Left lobe of liver (tissue), 2 donors: ENCODE results near the gene PBXIP1. TPM values are rescaled to one million over a fixed set of nuclear protein-coding genes. Genes with fewer than 3 reads are reported as not detected.

Experiments used
- ATAC-seq: fragments of 200-7000 bp; cut with Tn5 transposase; one replicate; pipeline ENCODE4 v1.9.1; 2020; ENCODE audit warnings: mild to moderate bottlenecking, moderate library complexity
- DNase-seq: peaks from one replicate; pipeline ENCODE4 v3.0.0-alpha.2; 2020; ENCODE audit warnings: low spot score
- total RNA-seq: library from RNA; stranded (reverse); gene quantifications from one replicate; pipeline ENCODE4 v1.2.1, GENCODE V29; 2021
- donor health status: DM: no; HTN: no; CAD: no; lungs with moderate emphysema.
- donor health status: DM: no; HTN: yes; CAD: no.

Gene PBXIP1, protein sequence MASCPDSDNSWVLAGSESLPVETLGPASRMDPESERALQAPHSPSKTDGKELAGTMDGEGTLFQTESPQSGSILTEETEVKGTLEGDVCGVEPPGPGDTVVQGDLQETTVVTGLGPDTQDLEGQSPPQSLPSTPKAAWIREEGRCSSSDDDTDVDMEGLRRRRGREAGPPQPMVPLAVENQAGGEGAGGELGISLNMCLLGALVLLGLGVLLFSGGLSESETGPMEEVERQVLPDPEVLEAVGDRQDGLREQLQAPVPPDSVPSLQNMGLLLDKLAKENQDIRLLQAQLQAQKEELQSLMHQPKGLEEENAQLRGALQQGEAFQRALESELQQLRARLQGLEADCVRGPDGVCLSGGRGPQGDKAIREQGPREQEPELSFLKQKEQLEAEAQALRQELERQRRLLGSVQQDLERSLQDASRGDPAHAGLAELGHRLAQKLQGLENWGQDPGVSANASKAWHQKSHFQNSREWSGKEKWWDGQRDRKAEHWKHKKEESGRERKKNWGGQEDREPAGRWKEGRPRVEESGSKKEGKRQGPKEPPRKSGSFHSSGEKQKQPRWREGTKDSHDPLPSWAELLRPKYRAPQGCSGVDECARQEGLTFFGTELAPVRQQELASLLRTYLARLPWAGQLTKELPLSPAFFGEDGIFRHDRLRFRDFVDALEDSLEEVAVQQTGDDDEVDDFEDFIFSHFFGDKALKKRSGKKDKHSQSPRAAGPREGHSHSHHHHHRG
- total RNA-seq = 21.3 TPM

DNA sequence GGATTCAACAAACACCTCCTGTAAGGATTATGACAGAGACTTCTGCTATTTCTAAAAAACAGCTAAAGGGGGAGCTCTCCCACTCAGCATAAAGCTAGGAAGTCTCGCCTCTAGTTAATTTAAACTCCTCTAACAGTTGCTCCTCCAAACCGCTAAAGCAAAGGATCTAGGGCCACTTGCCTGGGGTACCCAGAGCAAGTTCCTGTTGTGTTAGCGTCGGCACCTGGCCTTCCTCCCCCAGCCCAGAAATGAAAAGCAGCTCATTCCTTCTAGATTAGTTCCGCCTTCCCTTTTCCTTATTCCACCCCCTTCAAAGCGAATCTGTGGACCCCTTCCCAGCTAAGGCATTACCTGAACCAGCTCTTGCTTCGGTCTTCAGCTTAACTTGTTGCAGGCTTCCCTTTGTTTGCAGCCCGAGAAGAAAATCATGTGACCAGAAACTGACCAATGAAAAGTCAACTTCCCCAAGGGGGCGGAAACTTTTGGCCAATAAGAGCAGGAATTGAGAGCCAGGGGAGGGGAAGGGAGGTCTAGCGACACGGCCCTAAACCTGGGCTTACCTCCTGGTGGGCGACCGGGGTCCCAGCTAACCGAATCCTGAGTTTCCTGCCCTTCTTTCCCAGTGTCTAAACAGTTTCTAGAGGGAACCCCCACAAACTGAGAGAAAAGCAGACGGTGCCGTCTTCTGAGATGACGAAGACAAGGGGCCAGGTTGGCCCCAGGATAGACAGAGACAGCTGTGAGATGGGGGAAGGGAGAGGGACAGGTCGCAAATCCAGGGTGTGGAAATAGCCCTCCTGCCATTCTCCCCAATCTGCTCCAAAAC lies at the start of gene PBXIP1:
PBXIP1 (minus strand) TSS at position 382 of the 826 bp plus-strand sequence. CDS start 2,378 bp downstream, outside the sequence.
- peak; percentile 87 for DNase-seq
- peak; percentile 91 for ATAC-seq

DNA sequence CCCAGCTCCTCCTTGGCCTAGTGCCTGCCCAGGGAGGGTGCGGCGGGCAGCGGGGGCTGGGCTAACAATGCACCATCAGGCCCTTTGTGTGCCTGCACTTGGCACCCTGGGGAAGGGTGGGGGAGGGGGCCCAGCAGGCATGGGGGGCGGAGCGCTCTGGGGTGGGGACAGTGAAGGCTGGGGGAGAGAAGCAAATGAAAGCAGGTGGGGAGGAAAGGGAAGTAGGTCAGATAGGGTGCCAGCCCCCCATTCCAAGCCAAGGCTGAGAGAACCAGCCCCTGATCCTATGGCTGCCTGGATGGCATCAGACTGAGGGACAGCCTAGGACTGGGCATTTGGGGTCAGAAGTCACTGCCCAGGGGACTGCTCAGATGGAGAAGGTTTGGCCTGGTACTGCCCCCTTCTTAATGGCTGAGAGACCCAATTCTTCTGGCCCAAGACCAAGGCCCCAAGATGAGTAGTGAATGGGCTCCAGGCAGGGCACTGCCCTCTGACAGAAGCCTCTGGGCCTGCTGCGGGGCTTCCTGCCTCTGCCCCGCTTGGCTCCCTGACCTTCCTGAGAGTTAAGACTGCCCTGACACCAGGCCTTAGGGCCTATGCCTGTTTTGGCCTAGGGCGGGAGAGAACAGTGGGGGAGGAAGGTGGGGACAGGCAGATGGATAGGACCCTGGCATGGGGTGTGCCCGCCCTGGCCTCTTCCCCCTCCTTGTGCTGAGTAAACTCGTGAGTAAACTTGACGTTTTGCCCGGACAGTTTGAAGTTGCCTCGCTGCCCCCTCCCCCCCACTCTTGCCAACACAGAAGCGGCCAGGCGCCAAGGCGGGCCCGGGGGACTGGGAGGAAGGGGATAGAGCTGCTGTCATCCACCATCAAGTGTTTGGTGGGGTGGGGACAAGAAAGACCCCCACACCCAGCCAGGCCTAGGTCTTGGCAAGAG lies 49.4 kb upstream of the PBXIP1 start:
- peak; percentile 44 for ATAC-seq
- peak; percentile 92 for DNase-seq

DNA sequence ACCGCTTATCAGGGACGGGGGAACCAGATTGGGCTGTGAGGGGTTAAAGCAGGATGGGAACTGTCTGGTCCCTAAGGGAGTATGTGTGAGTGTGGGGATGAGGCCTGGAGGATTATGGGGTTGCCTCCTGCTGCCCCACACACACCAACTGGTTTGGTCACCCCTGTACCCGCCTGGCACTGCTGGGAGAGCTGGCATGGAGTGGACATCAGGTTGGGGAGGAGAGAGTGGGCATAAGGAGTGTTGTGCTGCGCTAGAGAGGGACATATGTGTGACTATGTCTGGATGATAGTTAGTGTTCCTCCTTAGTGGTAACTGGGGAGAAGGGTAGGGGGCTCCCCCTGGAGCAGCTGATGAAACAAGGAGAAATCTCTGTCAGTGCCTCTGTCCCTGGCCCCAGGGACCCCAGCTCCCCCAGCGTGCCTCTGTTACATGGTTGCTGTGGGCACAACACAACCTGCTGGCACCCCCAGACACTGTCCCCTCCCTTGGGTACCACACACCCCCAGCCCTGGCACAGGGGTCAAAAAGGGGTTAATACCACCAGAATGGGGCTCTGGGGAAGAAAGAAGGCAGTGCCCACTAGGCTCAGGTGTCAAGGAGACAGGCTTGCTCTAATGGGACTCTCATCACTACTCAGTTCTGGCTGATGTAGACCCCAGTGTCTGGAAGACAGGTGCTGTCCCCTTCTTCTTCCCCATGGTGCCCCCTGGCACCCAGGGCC lies 48.6 kb upstream of the PBXIP1 start:
- ATAC-seq = no peak
- no peak for DNase-seq

DNA sequence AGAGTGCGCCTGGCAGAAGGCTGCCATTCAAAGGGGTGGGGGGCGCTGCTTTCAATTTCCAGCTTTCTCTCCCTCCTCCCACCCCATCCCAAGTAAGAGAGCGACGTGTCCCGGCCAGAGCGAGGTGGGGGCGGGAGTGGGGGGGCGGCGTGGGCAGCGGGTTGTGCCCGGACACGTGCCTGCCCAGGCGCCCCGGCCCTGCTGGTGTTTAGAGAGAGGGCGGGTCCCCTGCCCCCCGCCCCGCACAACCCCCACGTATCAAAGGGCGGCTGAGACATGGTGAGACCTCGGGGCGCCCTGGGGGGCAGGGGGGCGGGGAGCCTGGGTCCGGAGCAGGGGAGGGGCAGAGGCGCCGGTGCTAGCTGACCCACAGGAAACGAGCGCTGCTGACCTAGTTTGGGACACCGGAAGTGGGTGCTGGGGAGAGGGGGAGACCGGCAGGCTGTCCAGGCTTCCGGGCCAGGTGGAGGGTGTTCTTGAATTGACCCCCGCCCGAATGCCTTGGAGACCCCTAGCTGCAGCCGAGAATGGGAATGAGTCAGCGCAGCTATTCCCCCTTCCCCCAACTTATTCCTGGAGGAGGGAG lies 48.0 kb upstream of the PBXIP1 start:
- ATAC-seq (peak; percentile 21), DNase-seq (peak; percentile 90)

DNA sequence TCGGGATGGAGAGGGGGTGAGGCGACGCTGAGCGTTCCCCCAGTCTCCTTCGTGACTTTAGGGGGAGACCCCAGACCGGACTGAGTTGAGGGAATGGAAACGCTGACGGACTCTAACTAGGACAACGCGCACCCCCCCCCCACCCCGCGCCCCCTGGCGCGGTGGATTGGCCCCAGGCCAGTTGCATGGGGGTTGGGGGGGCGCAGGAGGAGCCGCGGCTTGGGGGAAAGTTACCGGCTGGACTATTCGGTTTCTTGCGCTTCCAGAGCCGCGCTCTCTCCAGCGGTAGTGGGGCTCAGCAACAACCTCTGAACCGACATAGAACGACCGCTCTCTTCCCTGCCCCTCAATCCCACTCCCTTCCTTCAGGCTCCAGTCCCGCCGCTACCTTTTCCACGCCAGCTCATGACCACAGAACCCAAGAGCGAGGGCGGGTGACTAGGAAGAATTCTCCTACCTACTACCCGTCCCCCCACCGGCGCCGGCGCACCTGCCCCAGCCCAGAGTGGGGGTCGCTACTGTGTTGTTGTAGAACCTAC lies 47.4 kb upstream of the PBXIP1 start:
- ATAC-seq = no peak

DNA sequence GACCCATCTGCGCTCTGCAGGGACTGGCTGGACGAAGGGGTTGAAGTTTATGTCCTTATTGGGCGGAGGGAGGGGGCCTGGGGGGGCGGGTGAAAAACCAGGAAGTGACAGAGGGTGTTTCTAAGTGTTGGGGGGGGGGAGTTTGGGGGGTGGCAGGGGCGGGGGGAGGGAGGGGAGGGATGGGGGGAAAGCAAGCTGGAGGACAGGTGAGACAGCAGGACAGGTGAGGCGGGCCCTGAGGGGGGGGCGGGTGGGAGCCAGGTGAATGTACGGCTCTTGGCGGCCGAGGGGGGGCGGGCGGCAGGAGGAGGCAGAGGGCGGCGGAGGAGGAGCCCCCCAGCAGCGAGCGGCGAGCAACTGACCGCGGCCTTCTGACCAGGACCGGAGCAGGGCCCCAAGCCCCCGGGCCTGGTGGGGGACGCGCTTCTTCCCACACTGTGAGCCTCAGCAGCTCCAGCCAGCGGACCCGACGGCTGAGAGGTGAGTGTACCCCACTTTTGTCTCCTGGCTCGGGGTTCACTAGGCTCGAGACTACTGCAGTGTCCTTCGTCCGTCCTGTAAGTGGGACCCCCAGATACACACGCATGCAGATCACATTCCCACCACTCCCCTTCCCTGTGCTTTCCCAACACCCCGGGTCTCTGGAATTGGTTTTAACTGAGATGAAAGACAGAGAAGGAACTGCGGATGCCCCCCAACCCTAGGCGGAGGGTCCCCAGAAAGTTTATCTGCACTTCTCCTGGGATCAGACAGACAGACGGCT lies 46.7 kb upstream of the PBXIP1 start, which contains the start of gene ZBTB7B:
ZBTB7B (plus strand) TSS at position 339 of the 763 bp plus-strand sequence. CDS start 11,859 bp downstream, outside the sequence.
- DNase-seq (peak; percentile 63), ATAC-seq (peak; percentile 2)

More for the DNA sequence above, 47.4 kb upstream of the PBXIP1 start:
- DNase-seq = peak; percentile 59

DNA sequence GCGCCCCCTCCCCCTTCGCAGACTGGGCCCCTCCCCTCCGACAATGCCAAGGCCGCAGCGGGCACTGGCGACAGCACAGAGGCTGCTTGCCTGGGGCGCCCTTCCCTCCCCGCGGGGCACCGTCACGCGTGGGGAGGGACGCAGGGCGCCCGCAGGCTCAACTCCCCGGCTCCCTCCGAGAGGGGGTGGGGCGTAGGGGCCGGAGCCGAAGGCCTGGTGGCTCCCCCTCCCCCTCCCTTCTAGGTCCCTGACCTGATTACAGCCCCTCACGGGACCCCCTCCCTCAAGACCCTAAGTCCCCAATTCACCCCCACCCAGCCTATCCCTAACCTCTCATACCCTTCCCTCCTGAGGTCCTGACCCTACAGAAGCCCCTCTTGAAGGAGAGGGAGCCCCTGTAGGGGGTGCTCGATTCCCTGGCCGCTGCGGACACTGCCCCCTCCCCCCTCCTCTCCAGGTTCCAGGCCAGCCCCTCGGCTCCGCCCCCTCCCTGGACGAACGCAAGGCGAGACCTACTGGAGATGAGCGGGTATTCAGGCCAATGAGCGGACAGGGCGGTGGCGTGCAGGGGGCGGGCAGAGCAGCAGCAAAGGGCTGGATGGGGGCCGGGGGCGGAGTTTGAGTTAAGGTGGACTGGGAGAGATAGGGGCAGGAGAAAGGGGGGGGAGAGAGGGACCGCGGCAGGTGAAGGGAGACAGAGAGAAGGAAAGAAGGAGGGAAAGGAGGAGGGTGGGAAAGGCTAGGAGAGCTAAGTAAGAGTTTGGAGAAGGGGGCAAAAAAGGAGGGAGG lies 46.0 kb upstream of the PBXIP1 start:
- DNase-seq = peak; percentile 100
- ATAC-seq = peak; percentile 66

DNA sequence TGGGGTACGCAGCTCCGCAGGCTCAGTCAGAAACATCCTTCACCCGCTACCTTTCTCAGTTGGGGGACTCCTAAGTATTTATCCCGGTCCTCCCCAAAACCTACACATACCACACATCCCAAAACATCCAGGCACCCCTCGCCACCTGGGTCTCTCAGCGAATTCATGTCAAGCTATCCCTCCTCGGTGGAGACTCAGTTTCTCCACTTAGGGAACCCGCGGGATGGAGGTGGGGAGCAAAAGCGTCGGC lies 45.5 kb upstream of the PBXIP1 start:
- ATAC-seq (no peak), DNase-seq (no peak)

DNA sequence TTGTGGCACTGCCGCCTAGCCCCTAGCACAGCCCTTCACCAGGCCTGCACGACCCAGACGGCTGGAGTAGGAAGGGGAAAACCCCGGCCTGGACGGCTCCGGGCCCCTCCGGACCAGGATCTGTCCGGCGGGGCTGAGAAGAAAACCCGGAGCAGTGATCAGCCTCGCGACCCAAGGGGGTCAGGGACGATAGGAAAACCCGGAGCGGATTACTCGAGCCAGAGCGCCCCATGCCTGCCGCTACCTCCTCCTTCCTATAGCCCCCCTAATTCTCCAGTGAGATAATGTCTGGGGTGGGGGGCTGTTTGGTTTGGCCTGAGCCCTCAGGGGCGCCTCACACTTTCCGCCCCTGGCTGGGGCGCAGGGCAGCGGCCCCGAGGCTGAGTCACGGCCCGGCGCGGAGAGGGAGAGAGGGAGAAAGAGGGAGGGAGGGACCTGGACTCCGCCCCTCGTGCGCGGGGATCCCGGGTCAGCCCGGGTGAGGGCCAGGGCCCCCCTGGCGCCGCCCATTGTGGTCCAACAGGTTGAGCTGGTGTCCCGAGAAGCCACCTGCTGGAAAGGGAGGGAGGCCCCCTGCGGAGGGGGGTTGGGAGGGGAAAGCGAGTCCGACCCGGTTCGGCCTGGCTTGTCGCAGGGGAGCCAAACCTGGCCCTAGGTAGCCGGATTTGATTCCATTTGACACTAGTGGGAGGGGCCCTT lies 45.0 kb upstream of the PBXIP1 start:
- DNase-seq = peak; percentile 97
- peak; percentile 56 for ATAC-seq

DNA sequence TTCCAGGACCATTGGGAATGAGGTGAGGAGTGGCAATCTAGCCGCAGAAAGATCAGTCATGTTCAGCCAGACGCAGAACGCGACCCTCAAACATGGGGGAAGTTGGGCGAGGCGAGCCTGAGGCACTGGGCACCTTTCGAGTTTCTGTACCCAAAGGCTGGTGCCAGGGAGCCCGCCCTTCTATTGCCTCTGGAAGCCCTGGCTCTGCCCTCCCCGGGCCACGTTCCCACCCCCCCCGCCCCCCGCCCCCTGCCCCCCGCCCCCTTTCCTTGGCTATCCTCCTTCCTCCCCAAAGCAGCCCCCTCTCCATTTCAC lies 44.5 kb upstream of the PBXIP1 start:
- DNase-seq = peak; percentile 72

DNA sequence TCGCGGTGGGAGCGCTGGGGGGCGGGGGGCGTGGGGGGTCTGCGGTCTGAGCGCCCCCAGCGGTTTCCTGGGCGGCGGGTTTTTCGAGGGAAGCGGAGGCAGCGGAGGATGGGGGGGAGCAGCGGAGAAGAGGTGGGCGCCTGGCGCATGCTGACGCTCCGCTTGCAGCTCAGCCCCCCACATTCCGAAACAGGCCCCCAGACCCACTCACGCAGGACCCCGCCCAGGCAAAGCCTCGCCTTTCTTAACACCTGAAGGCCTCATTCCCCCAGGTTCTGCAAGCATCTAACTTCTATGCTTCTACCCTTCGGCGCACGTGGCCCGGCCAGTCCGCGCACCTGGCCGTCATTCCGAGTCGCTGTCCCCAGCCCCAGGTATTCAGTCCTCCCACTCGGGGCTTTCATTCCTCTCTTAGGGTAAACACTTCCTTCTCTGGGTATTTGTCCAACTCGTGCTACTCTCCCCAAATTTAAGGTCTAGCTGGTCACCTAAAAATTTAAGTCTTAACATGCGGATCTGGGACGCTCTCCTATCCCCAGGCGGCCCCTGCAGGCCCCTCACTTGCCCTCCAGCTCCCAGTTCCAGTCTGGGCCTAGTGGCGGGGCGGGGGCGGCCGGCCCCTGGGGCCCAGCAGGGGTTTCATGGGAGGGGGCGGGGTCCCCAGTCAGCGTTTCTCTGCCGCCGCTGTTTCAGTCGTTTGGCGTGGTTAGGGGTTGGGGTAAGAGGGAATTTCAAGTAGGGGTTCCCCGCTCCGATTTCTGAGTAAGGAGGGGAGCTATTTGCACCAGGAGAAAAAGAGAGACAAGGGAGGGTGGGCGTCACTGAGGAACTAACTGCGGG lies 43.9 kb upstream of the PBXIP1 start:
- no peak for ATAC-seq
- DNase-seq = no peak

More for the DNA sequence above, 44.5 kb upstream of the PBXIP1 start:
- ATAC-seq = no peak

DNA sequence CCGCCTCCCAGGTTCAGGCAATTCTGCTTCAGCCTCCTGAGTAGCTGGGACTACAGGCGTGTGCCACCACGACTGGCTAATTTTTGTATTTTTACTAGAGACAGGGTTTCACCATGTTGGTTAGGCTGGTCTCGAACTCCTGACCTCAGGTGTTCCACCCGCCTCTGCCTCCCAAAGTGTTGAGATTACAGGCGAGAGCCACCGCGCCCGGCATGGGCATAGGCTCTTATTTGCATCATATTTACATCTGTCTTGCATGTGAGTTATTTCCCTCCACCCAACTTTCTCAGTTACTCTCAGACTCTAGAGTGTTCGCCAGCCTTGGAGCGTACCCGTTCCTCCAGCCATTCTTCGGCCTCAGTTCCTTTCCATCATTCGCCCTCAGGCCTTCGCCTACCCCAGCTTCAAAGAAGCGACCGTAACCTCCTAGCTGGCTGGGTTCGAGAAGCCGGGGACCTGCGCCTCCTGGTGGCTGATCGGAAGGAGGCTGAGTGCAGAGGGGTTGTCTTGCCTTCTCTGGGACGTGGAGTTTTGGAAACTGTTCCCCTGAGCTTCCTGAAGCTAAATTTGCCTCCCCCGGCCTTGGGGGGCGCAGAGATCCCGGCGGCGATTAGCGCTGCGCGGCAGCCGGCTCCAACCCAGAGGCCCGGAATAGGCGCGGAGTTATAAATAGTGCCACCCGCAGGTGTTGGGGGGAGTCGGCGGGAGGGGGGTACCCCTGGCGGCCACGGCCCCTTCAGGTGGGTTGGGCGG lies 43.1 kb upstream of the PBXIP1 start:
- no peak for ATAC-seq
- peak; percentile 68 for DNase-seq

DNA sequence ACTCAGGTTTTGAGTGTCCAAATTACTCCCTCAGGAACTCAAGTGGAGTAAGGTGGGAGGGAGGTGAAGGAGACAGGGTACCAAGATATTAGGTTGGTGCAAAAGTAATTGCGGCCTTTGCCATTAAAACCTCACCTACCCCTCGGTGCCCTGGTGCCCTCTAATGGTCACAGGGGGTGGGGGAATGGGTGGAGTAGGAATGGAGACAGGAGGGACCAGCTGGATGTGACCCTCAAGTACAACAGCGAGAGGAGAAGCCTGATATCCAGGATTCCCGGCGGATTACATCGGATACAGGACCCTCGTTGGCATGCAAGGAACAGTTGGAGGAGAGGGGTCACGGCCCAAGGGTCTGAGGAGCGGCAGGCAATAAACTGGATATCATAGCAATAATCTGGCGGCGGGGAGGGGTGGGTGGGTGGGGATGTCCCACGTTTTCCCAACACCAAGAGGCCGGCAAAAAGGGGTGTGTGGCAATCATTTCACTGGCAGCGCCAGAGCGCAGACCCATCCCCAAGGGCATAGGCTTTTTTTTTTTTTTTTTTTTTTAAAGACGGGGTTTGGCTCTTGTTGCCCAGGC lies 42.4 kb upstream of the PBXIP1 start:
- no peak for ATAC-seq
- DNase-seq = peak; percentile 51

DNA sequence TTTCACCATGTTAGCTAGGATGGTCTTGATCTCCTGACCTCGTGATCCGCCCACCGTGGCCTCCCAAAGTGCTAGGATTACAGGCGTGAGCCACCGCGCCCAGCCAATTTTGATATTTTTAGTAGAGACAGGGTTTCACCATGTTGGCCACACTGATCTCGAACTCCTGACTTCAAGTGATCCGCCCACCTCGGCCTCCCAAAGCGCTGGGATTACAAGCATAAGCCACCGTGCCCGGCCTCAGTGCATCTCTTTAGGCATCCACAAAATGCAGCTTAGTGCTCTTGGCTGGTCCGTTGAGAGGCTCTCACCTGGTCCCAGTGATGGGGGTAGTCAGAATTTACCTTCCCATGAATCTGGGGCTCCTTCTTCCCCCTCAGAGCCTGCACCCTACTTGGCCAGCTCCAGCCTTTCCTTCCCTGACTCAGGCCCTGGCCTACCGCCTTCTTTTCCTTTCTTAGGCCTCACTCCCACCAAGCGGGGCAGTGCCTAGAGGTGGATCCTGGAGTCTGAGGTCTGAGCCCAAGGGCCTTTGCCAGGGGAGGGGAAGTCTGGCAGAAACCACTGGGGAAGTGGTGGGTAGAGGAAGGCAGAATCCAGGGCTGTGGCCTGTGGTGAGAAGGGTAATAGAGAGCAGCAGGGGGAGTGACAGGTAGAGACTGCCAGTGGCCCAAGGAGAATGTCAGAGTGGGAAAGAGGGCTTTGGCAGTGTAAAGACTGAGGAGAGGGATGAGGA lies 41.2 kb upstream of the PBXIP1 start:
- no peak for ATAC-seq

More for the DNA sequence above, 41.2 kb upstream of the PBXIP1 start:
- peak; percentile 45 for DNase-seq
